GM21825 (cell line): ENCODE measurements around the gene CACNB2.
"Not testable (repeated sequence)": the region's sequence is repeated elsewhere in the genome, so short reads cannot be mapped to it uniquely, and the experiment has no call there.

Experiments
- ATAC-seq: cut with Tn5 transposase; IDR thresholded peaks from one replicate; pipeline ENCODE4 v1.9.1; 2021; ENCODE audit warnings: mild to moderate bottlenecking, moderate library complexity; ENCODE audit not compliant: unreplicated experiment

CACNB2 gene

GRCh38 chr10:18438361-18439126 is 298.3 kb downstream of the CACNB2 start:
- ATAC-seq, result no peak

GRCh38 chr10:18439601-18440000 is 299.4 kb downstream of the CACNB2 start:
- ATAC-seq, result no peak

- not testable (repeated sequence) for ATAC-seq
These were observed 305.4 kb downstream of the CACNB2 start for GRCh38 chr10:18445635-18446034.

- no peak for ATAC-seq
These were observed 306.0 kb downstream of the CACNB2 start for GRCh38 chr10:18446205-18446604.

DNA sequence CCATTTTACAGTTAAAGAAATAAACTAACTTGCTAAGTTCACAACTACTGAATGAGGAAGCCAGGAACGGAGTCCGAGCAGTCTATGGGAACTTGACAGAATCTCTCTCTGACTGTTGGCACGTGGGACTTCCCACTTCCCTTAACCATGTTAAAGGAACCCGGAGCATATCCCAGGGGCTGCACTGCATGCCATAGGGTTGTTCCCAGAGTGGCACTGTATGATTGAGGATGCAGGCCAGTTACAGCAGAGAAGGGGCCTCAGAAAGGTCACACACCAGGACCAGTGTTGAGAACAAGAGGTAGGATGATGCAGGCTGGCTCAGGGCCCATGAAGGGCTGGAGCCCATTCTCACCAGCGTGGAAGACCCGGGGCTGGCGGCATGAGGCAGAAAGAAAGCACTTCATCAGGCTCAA is 309.4 kb downstream of the CACNB2 start:
- ATAC-seq, result no peak

DNA sequence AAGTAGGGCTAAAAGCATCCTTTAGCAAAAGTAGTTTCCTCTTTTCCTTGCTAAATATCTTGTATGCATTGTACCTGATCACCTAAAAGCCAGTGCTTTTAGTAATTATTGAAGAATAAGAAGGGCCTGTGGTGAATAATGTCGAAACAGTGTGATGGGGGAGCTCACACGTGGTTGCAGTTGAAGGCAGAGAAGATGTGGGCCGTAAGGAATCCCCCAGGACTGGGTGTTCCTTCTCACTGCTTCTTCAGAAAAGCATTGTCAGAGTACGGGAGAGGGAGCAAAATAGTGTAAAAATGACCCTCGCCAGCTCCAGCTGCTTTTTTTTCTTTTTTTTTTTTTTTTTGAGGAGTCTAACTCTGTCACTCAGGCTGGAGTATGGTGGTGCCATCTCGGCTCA is 310.1 kb downstream of the CACNB2 start:
- no peak for ATAC-seq

DNA sequence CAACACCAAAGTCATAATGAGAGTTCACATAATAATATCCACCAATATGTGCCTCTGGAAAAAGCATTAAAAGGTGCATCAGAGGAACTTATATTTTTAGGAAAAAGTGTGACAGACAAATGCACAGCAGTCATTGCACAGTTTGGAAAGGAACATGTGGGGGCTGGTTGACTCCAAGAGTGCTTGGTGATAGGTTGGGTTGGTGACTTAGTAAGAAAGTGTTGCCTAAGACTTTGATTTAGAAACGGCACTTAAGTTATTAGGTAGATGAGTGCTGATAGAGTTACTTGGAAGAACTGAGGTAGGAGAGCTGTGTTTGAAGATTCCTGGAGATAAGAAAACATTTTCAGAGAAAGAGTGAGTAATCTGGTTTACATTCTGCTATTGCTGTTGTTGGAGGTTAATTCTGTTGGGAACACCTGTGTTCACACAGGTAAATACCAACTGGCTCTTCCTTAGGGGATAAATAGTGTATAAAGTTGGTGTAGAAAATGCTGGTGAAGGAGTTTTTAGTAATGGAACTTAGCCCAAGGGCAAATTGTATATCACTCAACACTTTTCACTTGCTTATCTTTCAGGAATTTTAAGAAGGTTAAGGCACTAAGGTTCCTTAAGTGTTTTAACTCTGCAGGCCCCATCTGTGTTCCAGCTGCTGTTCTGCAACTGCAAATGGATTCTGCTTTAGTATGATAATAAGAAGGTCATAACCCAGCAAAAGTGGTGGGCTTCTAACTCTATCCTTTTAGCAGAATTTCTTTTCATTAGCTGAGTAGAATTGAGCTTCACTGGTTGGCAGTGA is 315.1 kb downstream of the CACNB2 start:
- ATAC-seq, result no peak

- ATAC-seq, result peak; percentile 98
These were observed 316.8 kb downstream of the CACNB2 start for GRCh38 chr10:18456984-18457383.

GRCh38 chr10:18460032-18460431 is 319.8 kb downstream of the CACNB2 start:
- ATAC-seq, result no peak

- no peak for ATAC-seq
These were observed 323.5 kb downstream of the CACNB2 start for GRCh38 chr10:18463673-18464211.

- no peak for ATAC-seq
These were observed 328.9 kb downstream of the CACNB2 start for GRCh38 chr10:18469125-18469524.

DNA sequence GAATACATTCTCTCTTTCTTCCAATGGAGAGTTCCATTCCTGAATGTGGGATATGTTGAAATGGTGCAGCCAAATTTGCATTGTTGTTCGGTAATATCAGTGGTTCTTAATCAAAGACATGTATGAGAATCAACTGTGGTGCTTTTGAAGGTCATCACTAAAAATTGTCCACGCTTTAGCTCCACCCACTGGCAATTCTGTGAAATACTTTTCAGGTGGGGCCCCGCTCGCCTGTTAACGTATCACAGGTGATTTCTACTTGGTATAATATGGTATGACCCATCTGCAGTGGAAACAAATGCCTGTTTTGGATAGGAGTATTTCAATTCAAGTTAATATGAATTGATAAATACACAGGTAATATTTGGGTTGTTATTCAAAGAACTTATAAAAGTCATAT is 332.8 kb downstream of the CACNB2 start:
- no peak for ATAC-seq

GRCh38 chr10:18473424-18474117 is 333.3 kb downstream of the CACNB2 start:
- no peak for ATAC-seq

GRCh38 chr10:18474118-18474455 is 333.9 kb downstream of the CACNB2 start:
- no peak for ATAC-seq

- ATAC-seq, result no peak
These were observed 335.9 kb downstream of the CACNB2 start for GRCh38 chr10:18476076-18476647.

GRCh38 chr10:18478354-18478753 is 338.1 kb downstream of the CACNB2 start:
- no peak for ATAC-seq

DNA sequence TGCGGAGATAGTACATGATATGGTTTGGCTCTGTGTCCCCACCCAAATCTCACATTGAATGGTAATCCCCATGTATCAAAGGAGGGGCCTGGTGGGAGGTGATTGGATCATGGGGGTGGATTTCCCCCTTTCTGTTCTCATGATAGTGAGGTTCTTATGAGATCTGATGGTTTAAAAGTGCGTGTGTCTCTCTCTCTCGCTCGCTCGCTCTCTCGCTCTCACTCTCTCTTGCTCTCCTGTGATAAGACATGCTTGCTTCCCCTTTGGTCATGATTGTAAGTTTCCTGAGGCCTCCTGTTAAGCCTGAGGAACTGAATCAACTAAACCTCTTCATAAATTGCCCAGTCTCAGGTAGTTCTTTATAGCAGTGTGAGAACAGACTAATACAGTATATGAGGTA is 339.3 kb downstream of the CACNB2 start:
- no peak for ATAC-seq

- ATAC-seq, result no peak
These were observed 343.4 kb downstream of the CACNB2 start for GRCh38 chr10:18483516-18484186.

GRCh38 chr10:18486438-18486837 is 346.2 kb downstream of the CACNB2 start:
- ATAC-seq, result no peak

DNA sequence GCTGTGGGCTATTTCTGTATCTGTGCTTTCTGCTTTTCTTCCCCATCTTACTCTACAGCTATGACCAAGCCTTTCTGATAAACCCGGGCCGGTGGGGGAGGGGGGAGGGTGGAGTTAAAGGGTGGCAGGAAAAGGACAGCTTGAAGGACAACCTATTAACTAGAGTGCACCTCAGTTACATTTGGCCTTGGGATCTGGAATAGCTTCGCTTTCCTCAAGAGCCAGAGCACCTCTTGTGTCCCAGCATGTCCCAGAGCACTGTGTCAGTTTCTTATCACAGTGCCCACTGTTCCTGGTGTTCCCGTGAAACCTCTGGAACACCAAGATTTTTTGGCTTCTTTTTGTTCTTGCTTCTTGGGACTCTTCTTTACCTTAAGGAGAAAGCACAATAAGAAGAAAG is 350.5 kb downstream of the CACNB2 start:
- no peak for ATAC-seq
